Fibroblast of peridontal ligament (primary cell): Measurements from ENCODE around the gene NR2F2.
"Not testable (repeated sequence)": the region's sequence is repeated elsewhere in the genome, so short reads cannot be mapped to it uniquely, and the experiment has no call there.

ENCODE experiments used
- DNase-seq: peaks from one replicate; pipeline ENCODE4 v3.0.0-alpha.2; 2010; ENCODE audit errors: extremely low read depth

NR2F2 gene

GRCh38 chr15:96367311-96368200 is 37.1 kb downstream of the NR2F2 start:
- DNase-seq: no peak

GRCh38 chr15:96369351-96369750 is 38.9 kb downstream of the NR2F2 start:
- DNase-seq: no peak

GRCh38 chr15:96369825-96370621 is 39.5 kb downstream of the NR2F2 start:
- no peak for DNase-seq

- DNase-seq: no peak
These were observed 42.1 kb downstream of the NR2F2 start for GRCh38 chr15:96372554-96372953.

GRCh38 chr15:96374499-96374898 is 44.0 kb downstream of the NR2F2 start:
- DNase-seq: no peak

GRCh38 chr15:96379592-96379991 is 49.1 kb downstream of the NR2F2 start:
- not testable (repeated sequence) for DNase-seq

GRCh38 chr15:96381463-96381862 is 51.0 kb downstream of the NR2F2 start:
- no peak for DNase-seq

GRCh38 chr15:96385195-96385594 is 54.7 kb downstream of the NR2F2 start:
- DNase-seq: no peak

- DNase-seq: no peak
These were observed 58.2 kb downstream of the NR2F2 start for GRCh38 chr15:96388673-96389072.
